Measurements from ENCODE around the gene CGNL1.

Gene CGNL1

GRCh38 chr15:57500979-57501576 lies 124.8 kb downstream of the CGNL1 start:
- no peak for DNase-seq (ENCODE audit: low read depth)

- DNase-seq (ENCODE audit: low read depth), result no peak
Measured at GRCh38 chr15:57502116-57502515, 125.8 kb downstream of the CGNL1 start.

GRCh38 chr15:57503051-57503702 lies 126.9 kb downstream of the CGNL1 start:
- no peak for DNase-seq (ENCODE audit: low read depth)

- DNase-seq (ENCODE audit: low read depth), result no peak
Measured at GRCh38 chr15:57503911-57504598, 127.8 kb downstream of the CGNL1 start.

GRCh38 chr15:57504599-57504940 lies 128.3 kb downstream of the CGNL1 start:
- no peak for DNase-seq (ENCODE audit: low read depth)

GRCh38 chr15:57505056-57505715 lies 128.9 kb downstream of the CGNL1 start:
- no peak for DNase-seq (ENCODE audit: low read depth)

GRCh38 chr15:57505949-57506391 lies 129.7 kb downstream of the CGNL1 start:
- DNase-seq (ENCODE audit: low read depth), result no peak

GRCh38 chr15:57506422-57506821 lies 130.1 kb downstream of the CGNL1 start:
- no peak for DNase-seq (ENCODE audit: low read depth)

GRCh38 chr15:57507111-57507510 lies 130.8 kb downstream of the CGNL1 start:
- DNase-seq (ENCODE audit: low read depth), result no peak

- DNase-seq (ENCODE audit: low read depth), result no peak
Measured at GRCh38 chr15:57509126-57509525, 132.8 kb downstream of the CGNL1 start.

GRCh38 chr15:57509965-57510364 lies 133.7 kb downstream of the CGNL1 start:
- no peak for DNase-seq (ENCODE audit: low read depth)

- DNase-seq (ENCODE audit: low read depth), result no peak
Measured at GRCh38 chr15:57510647-57511046, 134.3 kb downstream of the CGNL1 start.

GRCh38 chr15:57516327-57517029 lies 140.2 kb downstream of the CGNL1 start:
- DNase-seq (ENCODE audit: low read depth), result no peak

GRCh38 chr15:57517030-57517671 lies 140.8 kb downstream of the CGNL1 start:
- DNase-seq (ENCODE audit: low read depth), result no peak

GRCh38 chr15:57518779-57519405 lies 142.6 kb downstream of the CGNL1 start:
- DNase-seq (ENCODE audit: low read depth), result no peak

GRCh38 chr15:57519806-57520205 lies 143.5 kb downstream of the CGNL1 start:
- no peak for DNase-seq (ENCODE audit: low read depth)

GRCh38 chr15:57521503-57521902 lies 145.2 kb downstream of the CGNL1 start:
- no peak for DNase-seq (ENCODE audit: low read depth)

- DNase-seq (ENCODE audit: low read depth), result no peak
Measured at GRCh38 chr15:57522148-57522547, 145.8 kb downstream of the CGNL1 start.

GRCh38 chr15:57525581-57525980 lies 149.3 kb downstream of the CGNL1 start:
- DNase-seq (ENCODE audit: low read depth), result no peak

GRCh38 chr15:57526076-57526475 lies 149.8 kb downstream of the CGNL1 start:
- DNase-seq (ENCODE audit: low read depth), result no peak

- no peak for DNase-seq (ENCODE audit: low read depth)
Measured at GRCh38 chr15:57526615-57527014, 150.3 kb downstream of the CGNL1 start.

Measured in activated T-cell treated with anti-CD3 and anti-CD28 coated beads for 24 hours (primary cell).